ENCODE data around the gene TAGLN.

- no peak for TF ChIP-seq EZH2 (optimal IDR thresholded peaks at IDR 0.05; ENCODE audit: low read depth, low read length)
- no peak for TF ChIP-seq CTCF (IDR thresholded peaks at IDR 0.05; ENCODE audit: low read length)
- TF ChIP-seq EZH2phosphoT487 (IDR thresholded peaks at IDR 0.05; ENCODE audit: low read length), result no peak
Measured at GRCh38 chr11:117221775-117222517, 22.8 kb downstream of the TAGLN start.

Data from MM.1S (cell line).